GM19193 (cell line): ENCODE data around the gene SLAIN1.

ENCODE experiments used
- POLR2A ChIP-seq: IDR thresholded peaks from 4 replicates; pipeline ENCODE4 v1.6.1; 2011; ENCODE audit not compliant: insufficient read depth, insufficient read length; ENCODE audit errors: extremely low read depth

SLAIN1 gene

GRCh38 chr13:77781808-77782207 lies 84.3 kb downstream of the SLAIN1 start:
- TF ChIP-seq POLR2A: no peak

DNA sequence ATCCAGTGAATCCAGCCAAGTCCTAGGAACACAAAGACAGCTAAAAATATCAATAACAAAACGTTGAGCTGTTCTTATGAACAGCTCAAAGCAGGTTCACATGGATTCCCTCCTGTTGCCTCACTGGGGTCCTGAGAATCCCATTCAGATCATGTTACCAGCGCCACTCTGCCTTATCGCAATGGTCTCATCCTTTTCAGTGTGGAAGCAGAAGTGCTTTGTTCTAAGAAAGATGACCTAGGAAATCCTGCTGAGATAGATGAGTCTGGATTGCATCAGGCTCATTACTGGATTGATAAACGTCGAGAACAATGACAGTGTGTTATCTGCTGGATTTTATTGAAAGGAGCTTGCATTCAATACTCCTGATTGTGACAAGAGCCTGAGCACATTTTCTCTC lies 87.0 kb downstream of the SLAIN1 start:
- no peak for TF ChIP-seq POLR2A

DNA sequence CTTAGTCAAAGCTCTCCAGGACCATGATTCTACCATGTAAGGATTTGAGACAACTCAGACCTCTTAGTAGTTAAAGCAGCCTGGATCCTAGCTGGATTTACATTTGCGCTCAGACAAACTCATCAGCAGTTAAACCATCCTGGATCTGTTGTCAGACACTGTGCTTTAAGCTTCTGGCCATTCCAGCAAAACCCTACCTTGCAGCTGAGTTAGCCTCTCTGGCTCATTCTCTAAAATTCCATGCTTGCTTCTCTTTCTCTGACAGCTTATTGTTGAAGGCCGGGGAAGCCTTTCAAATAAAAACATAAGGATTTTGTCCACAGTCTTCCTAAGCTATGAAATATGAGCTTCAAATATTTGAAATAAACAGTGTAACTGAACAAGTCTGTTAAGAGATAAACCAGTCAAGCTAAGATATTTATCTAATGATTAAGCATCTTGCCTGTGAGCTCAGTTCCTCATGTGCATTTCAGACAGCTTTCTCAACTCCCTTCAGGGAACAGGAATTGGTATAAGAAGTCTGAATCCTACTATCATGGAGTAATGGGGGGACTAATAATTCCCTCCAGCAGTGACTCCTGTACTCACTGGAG lies 89.3 kb downstream of the SLAIN1 start:
- no peak for TF ChIP-seq POLR2A

GRCh38 chr13:77789376-77789775 lies 91.9 kb downstream of the SLAIN1 start:
- no peak for TF ChIP-seq POLR2A

DNA sequence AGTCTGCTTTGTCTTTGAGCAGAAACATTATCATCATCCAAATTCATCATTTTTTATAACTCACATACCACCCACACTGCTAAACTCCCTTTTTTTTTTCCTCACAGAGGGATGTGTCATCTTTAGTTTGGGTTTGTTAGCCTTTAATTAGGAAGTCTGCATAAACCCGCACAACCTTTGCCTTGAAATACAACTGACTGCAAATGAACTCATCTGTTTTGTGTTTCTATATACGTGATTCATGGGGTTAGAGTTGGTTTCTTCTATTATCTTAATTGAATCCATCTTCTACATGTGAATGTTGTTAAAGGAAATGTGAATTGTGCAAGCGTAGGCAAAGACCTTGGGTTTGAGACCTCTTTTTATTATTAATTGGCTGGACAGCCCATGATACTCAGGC lies 102.7 kb downstream of the SLAIN1 start:
- no peak for TF ChIP-seq POLR2A

DNA sequence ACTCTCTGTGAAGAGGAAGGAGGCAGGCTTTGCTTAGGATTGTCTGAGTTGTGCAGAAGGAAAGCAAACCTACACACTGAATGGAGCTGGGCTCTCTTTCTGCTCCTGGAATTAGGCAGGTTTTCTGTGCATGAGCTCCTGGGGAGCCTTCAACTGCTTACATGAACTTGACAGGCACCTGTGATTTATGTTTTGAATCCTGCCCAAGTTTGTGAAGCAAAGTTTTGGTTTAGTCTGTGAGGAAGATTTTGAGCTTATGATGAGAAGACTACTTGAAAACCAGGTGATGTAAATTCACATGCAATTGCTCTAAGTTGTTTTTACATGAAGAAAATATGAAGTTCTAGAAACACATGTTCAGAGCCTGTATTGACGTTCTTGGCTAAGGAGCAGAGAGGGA lies 109.0 kb downstream of the SLAIN1 start:
- TF ChIP-seq POLR2A: no peak

DNA sequence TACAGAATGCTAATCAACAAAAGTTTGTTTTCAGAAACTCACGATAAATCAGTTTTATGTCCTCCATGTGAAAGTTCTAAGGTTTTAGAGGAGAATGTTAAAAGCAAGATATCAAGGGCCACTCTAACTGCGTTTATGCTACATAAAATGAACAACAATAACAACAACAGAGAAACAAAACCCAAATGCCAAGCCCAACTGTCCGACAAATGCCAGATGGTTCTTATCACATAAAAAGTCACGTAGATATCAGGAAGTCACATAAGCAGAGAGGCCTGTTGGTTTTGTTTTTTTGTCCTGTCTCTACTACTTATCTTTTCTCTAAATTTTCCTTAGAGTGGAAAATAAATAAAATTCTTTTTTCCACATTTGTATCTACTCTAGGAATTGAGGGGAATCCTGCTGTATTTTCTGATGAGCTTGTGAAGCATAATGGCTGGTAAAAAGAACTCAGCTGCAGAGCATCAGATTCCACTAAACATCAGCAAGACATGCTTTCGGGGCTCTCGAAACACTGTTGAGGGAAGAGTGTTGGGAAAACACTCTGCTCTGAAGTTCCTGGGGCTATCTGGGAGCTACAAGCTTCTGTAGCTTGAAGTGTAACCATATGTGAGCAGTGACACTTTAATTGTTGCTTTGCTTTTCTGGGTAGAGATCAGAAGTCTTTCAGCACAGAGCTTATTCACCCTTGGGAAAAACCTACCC lies 110.1 kb downstream of the SLAIN1 start:
- TF ChIP-seq POLR2A: no peak

GRCh38 chr13:77810430-77810829 lies 112.9 kb downstream of the SLAIN1 start:
- no peak for TF ChIP-seq POLR2A

GRCh38 chr13:77810878-77811277 lies 113.4 kb downstream of the SLAIN1 start:
- TF ChIP-seq POLR2A: no peak

DNA sequence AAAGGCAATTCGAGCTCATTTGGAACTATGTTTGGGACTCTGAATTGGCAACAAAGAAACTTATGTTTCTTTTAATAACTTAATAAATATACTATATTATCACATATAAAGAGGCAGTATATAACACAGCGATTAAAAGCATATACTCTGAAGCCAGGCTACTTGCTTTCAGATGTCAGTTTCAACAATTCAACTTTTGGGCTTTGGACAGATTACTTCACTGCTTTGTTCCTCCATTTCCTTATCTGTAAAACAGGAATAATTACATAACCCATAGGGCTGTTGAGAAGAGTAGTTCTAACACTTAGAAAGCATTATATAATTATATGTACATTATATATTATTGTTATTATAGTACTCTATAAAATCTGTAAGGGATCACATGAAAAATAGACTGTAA lies 113.9 kb downstream of the SLAIN1 start:
- no peak for TF ChIP-seq POLR2A

GRCh38 chr13:77811981-77812380 lies 114.5 kb downstream of the SLAIN1 start:
- no peak for TF ChIP-seq POLR2A
